NCI-H1930 (cell line): Measurements from ENCODE around the gene PNPLA1.

Source experiments
- DNase-seq, 2 experiments: peaks; one replicate each; lab custom pipeline; 2025; lab: John Stamatoyannopoulos, UW

PNPLA1 gene

DNA sequence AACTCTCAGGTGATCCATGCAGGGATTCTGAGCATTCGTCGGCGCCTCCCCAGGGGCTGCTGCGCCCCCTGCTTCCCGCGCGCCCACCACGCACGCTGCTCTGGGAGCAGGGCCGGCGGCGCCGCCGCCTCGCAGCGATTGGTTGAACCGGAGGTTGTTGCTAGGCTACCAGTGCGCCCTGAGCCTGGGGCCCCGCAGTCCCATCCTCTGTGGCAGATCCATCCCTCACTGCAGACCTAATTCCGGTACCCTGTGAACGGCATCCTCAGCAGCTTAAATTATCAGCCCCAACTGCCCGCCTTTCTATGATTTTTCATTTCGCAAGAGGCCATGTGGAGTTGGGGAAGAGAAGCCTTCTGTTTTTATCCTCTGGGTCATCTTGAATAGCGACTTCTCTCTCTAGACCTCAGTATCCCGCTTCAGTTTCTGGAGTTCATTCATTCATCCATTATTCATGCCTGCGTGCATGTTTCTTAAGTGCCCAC lies 15.4 kb downstream of the PNPLA1 start:
- DNase-seq, result peak; percentile 44 to 64

DNA sequence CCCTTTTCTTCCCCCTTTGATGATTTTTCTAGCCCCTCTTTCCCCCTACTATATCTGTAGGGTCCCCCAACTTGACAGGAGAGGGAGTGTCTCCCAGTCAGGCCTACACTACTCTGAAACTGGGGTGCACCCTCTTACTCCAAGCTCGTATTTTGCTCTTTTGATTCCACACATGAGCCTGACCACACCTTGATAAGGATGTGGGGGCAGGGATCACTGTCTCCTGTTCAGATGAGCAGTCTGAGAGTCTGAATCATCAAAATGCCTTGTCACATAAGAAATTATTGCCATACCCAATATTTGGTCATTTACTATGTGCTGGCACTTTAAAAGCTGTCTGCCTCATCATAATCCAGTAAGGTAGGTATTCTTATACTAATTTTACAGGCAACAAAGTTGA lies 15.9 kb downstream of the PNPLA1 start:
- DNase-seq, result no peak

DNA sequence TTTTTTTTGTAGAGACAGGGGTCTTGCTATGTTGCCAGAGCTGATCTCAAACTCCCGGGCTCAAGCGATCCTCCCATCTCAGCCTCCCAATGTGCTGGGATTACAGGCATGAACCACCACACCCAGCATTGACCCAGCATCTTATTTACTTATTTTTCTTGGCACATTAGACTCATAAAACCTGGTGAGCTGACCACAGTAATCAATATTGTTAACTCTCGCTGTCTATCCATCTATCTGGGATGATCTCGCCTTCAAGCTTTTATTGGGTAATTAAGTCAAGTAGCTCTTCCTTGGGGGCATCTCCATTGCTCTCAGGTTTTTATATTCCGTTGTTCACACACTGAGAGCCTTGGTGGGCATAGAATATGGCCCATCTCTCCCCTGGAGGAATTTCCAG lies 17.0 kb downstream of the PNPLA1 start:
- DNase-seq, result no peak

DNA sequence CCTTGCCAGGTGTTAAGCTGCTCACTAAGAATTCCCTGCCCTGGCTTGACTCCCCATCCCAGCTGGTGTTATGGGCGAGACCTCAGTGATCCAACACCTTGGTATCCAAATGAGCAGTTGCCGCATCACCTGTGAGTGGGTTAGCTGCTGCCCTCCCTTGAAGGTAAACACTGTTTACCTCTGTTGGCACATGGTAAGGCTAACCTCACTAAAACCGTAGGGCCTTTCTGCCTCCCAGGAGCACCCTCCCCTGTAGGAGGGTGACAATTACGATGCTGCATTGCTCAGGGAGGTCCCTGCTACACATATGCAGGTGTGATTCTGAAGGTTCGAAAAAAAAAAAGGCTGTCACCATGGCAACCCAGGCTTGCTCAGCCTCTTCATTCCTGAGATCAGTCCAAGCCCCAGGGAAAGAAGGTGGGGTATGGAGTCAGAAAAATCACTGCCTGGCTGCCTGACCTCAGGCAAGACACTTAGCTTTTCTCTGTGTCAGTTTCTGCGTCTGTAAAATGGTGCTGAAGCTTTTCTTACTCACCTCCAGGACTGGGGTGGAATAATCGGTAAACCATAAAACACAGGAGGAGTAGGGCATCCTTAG lies 19.5 kb downstream of the PNPLA1 start:
- no peak for DNase-seq

DNA sequence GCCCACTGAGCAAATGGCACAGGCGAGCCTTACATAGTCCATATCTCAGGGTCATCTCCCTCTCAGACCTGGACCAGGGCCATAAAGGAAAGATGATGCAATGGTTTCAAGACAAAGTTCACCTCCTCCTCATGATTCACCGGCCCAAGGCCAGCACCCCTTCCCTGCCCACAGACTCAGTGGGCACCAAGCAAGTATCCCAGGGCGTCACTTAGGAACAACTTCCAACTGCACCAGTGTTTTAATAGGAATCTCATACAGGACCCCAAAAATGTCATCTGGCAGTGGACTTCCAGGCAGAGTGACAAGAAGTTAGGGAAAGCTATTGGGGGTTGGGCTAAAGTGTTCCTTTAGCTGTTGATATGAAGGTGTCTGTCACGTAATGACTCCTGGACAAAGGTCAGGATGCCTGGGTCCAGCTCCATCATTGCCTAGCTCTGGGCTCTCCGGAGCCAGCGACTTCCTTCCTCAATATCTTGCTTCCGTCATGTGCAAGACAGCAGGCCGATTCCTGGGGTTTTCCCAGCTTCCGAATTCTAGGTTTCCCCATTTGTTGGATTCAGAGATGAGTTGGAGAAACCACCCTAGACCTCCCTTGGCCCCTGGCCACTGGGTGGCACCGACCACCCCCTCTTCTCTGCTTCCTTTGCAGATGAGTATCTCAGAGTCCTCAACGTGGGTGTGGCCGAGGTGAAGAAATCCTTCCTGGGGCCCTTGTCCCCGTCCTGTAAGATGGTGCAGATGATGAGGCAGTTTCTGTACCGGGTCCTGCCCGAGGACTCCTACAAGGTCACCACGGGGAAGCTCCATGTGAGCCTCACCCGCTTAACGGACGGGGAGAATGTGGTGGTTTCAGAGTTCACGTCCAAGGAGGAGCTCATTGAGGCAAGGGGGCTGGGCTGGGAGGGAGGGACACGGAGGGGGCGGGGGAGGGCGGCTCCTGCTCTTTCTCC lies 21.1 kb downstream of the PNPLA1 start:
- DNase-seq, result no peak

DNA sequence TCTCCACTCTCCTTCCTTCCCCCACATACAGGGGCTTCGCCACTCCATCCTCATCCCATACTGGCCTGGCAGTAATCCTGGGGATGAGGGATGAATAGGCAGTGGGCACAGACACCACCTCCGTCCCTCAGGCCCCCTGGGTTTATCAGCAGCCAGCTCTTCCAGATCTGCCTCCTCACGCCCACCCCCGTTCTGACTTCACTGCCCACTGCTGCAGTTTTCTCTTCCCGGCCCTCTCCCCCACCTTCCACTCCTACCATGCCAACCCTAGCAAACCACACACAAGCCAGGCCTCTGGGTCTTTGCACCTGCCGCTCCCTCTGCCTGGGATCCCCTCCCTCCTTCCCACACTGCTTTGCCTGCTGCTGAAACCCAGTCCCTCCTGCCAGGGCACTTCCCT lies 22.3 kb downstream of the PNPLA1 start:
- DNase-seq, result no peak

DNA sequence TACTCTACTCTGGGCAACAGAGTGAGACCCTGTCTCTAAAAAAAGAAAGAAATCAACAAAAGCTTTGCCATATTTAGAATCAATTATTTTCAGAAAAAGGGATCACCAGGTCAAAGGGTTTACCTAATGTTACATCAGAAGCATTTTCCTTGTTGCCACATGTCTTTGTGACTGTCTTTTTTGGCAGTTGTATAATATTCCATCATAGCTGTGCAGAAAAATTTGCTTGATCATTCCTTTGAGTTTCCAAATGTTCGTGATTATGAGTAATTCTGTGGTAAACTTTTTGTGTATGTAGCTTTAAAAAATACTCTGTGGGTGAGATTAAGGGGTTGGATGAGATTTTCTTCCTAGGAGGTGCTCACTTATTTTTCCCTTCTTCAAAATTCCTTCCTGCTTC lies 26.4 kb downstream of the PNPLA1 start:
- no peak for DNase-seq

DNA sequence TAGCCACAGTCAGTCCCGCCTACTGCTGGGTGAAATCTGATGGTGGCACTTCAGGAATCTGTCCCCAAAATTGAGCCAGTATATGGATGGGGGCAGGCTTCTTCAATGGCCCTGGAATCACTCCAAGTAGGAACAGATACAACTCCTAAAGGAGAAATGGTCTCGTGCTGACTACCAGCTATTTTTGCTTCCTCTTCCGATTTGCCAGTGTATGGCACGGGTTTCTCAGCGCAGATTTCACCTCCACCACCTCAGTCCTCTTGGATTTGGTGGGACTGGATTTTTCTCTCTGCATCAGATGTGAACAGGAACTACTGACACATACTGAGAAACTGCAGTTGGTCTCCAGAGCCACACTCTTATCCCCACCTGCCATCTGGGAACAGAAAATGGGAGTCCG lies 27.2 kb downstream of the PNPLA1 start:
- no peak for DNase-seq

DNA sequence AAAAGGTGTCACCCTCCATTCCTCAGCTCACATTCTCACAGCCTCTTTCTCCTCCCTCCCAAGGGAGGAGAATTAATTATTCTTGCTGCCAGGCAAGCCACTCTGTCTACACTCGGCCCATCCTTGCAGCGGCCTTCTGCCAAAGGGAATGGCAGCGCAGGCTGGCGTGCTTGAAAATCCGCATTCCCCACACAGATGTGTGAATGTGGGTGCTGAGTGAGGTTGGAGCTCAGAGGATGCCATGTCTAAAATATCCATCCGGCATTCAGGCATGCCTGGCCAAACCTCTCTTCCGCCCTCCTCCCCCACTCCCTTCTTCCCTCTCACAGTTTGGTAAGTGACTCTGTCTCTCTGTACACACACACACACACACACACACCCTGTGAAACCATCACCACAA lies 27.7 kb downstream of the PNPLA1 start:
- DNase-seq, result no peak

DNA sequence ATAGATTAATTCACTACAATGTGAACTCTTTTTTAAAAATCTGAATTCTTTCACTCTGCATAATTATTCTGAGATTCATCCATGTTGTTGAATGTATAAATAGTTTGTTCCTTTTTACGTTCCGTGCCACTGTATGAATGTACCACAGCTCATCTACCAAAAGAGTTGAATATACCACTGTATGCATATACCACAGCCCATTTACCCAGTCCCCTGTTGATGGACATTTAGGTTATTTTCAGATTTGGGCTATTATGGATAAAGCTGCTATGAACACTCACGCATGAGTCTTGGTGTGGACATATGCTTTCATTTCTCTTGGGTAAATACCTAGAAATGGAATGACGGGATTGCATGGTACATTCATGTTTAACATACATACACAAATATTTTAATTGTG lies 28.2 kb downstream of the PNPLA1 start:
- no peak for DNase-seq

DNA sequence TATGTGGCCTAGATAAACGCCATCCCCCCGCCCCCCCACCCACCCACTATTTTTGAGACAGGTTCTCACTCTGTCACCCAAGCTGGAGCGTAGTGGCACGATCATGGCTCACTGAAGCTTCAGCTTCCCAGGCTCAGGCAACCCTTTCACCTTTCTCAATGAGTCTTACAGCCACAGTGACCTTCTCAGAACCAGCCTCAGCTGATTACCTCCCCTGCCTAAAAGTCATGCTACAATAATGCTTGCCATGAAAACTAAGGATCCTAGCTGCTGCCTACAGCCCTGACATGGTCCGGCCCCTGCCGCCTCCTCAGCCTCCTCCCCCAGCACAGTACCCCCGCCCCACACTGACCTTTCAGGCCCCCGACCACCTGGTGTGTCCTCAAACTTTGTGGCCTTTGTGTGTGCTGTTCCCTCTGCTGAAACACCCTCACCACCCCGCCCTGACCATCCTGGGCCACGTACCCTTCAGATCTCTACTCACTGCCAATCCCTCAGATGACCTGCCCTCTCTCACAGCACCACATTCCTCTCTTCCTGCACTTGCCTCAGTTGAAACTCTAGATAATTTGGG lies 31.3 kb downstream of the PNPLA1 start:
- no peak for DNase-seq

DNA sequence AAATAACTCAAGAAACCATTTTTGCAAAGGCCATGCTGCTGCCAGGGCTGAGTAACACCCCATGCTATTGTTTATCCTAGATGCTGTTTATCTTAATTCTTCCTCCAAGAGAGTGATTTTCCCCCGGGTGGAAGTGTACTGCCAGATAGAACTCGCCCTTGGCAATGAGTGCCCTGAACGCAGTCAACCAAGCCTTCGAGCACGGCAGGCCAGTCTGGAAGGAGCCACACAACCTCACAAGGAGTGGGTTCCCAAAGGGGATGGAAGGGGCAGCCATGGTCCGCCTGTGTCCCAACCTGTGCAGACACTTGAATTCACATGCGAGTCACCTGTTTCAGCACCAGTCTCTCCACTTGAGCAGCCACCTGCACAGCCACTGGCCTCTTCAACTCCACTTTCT lies 31.9 kb downstream of the PNPLA1 start:
- no peak for DNase-seq

DNA sequence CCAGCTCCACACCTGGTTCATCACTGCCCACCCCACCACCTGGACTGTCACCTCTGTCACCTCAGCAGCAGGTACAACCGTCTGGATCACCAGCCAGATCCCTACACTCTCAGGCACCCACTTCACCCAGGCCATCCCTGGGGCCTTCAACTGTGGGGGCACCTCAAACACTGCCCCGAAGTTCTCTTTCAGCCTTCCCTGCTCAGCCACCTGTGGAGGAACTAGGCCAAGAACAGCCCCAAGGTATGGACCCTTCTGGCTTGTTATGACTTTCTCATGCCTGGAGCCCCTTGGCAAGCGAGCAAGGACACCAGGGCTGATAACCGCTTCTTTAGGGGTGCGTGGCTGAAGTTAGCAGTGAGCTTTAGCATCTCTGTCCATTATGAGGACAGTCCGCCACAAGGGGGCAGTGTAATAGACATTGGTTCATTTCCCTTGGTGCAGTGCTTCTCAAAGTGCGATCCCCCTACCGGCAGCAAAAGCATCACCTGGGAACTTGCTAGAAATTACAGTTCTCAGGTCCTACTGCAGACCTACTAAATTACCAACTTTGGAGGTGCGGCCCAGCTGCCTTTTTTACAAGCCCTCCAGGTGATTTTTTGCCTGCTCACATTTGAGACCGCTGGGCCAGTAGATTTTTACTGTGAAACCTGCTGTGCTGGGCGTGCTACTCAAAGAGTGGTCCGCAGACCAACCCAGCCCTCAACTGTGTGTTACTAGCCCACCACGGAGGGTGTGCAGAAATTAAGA lies 32.5 kb downstream of the PNPLA1 start:
- DNase-seq, result peak; percentile 73 to 85

DNA sequence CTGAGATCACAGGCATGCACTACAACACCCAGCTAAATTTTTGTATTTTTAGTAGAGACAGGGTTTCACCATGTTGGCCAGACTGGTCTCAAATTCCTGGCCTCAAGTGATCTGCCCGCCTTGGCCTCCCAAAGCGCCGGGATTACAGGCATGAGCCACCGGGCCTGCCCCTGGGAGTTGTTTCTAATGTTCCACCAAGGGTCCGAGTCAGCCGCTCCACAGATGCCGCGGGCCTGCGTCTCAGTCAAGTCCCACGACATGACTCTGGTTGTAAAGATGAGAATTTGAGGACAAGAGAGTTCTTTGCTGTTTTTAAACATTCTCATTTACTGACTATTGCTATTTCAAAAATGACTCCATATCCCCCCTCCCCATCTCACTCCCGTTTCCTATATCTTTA lies 36.0 kb downstream of the PNPLA1 start:
- no peak for DNase-seq

DNA sequence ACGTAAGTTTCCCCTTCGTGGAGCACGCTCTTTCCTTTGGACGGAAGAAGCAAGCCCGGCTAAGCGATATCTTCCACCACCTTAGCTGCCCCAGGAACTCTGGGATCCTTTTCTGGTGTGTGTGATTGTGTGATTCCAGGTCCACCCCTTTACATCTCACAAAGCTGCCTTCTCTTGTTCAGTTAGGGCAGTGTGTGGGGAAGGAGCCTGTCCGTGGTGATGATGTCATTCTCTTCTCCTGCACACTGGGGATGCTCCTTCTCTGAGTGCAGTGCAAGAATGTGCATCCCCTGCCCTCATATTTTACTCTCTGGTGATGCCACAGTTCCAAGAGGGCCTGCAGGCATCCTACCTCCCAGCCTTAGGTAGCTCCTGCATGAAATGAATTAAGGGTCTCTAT lies 36.5 kb downstream of the PNPLA1 start:
- DNase-seq, result no peak

DNA sequence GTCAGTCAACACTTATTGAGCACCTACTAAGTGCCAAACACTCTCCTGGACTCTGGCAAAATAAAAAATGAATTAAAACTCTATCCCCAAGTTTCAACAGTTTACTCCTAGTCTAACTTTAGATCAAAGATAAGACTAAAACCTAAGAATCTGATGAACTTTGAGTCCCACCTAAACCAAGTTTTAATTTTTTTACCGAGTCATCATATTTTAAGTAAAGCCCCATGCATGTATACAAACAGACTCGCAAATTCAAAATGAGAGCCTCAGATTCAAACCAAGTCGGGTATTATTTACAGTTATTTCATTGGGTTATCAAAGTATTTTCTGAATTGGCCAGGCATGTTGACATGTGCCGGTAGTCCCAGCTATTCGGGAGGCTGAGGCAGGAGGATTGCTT lies 38.7 kb downstream of the PNPLA1 start:
- no peak for DNase-seq

DNA sequence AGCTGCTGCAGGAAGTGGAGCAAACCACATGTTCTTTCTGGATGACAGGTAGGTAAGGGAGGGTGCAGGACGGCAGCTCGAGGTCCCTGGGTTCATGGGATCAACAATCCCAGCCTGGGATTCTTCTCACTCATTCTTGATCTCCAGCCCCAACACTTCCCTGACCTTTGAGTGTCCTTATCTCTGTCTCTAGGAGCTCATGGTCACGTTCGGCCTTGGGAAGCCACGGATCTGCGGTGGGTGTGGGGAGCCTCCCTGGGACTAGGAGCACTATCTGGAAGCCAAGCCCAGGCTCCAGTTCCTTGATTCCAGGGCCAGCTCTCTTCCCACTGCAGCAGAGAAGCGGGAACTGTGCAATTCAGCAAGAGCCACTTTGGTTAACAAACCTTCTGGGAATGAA lies 39.3 kb downstream of the PNPLA1 start:
- DNase-seq, result no peak

DNA sequence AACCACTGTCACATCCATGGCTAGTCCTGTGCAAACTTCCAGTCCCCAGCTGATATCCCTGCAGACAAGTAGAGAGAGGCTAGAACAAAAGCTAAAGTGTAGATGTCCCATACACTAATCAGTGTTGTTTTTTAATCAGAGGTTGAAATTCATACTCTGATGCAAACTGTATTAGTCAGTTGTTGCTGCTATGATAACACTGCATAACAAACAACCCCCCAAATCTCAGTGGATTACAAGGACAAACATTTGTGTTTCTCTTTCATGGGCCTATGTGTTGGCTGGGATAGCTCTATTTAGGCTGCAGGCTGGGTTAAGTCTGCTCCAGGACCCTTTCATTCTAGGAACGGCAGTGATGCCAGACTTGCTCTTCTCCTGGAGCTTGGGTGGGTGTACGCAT lies 40.0 kb downstream of the PNPLA1 start:
- no peak for DNase-seq

DNA sequence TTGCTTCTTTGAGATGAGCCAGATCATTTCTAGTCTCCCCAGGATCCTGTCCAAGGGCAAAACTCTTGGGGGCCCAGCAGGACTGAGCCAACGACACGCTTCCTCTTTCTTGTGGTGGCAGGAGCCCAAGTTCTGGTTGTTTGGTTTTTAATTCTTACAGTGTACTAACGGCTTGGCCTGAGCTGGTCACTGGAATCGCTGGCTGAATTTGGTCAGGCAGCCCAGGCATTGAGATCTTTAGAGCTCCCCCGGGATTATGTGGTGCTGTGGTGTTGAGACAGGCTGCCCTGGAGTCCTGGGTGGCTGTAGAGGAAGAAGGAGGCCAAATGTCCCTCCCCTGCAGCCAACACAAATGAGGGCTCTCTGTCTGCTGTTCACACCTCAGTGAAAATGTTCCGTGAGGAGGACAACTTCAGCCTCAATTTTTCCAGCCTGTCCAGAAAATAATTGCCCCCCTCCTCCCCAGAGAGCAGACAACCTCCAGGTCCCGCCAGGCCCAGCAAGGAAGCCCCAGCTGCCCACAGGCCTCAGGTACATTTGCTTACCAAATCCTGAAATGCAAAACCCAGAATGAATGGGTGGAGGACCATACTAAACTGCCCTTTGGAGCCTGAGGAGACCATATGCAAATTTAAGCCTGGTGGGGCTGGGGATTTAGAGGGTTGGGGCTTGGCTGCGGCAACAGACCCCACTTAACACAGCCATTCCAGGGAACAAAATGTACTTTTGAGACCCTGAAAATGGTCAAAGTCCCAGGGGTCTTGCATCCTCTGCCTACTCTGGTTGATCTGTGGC lies 43.2 kb downstream of the PNPLA1 start:
- no peak for DNase-seq

DNA sequence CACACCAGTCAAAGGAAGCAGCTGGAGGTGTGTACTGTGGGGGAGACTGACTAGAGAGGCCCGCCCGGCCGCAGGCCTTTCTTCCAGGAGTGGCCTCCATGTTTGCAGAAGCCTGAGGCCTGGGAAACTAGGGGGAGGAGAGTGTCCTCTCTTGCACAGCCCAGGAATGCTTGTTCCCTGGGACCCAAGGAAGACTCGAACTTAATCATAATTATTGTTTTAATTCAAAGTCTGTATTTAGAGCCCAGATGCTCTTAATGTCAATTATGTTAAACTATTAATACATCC lies 43.7 kb downstream of the PNPLA1 start:
- DNase-seq, result no peak

DNA sequence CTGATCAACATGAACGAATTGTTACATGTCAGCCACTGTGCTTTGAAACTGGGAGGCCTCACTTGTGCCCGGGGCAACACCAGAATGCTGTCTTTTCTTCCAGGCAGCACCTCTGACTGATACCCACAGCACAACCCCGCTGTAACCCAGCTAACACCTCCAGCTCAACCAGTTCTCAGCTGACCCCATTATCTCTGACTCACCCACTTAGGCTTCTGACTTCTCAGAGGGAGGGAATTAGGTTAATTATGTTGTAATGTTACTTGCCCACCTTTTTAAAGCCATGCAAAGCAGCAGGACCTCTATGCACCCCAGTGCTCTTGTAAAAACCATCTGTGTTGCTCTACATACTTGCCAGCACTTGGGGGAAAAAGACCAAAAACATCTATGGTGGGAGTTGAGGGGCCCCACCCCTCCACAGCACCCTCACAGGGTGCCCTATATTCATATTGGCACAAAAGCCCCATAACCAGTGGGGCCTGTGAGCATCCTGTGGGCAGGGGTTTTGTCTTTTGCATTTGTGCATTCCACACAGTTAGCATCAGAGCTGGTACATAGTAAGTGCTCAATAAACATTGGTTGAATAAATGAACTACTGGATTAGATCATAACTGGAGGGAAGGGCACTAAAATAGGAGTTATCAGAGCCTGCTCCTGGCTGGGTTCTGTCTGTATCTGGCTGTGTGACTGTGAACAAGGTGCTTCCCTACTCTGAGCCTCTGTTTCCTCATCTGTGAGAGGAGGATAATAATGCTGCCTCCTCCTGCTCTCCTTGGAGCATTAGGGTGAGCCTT lies 44.6 kb downstream of the PNPLA1 start:
- no peak for DNase-seq
